ENCODE data around the gene CEP350. TPM values are rescaled to one million over a fixed set of nuclear protein-coding genes. Genes with fewer than 3 reads are reported as not detected.

Gene CEP350
- total and polyA plus RNA-seq, 2 of the 13 experiments (the other 11 are each of a cell fraction or from before 2014, with no cell fraction given), result 7.6 to 35.9 TPM

DNA sequence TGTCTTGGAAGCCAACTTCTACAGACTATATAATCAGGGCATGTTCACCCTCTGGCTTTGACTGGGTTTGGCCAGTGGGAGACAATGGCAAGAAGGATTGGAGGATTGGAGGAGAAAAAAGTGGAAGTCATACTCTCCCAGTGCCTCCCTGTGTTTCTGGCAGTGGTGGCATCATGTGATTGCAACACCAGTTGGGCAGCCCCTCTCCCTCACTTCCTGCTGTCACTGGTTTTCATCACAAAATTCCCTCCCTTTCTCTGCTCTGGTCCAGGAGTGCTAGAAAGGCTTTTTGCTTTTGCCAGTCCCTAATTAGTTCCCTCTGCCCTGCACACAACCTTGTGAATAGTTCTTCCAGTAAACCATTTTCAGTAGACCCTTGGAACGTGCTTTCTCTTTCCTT is 196.4 kb downstream of the CEP350 start:
- no peak overlapping the region for H3K27ac ChIP-seq (ENCODE audit: extremely low read length, insufficient read depth, low read length)
- no peak overlapping the region for H3K4me2 ChIP-seq (ENCODE audit: low read depth, low read length)
- no peak for ATAC-seq
- no peaks in the 10 kb centered on the region for H4K20me1 ChIP-seq (ENCODE audit: insufficient read depth, low read length)
- in situ Hi-C loops (cut with HindIII; ENCODE audit: extremely low pct_ligation_motif_present, low pct_unique_long_range_greater_than_20kb), result no loop called here
- H3K9me3 ChIP-seq (ENCODE audit: low read length), result no peaks in the 10 kb centered on the region
- no peaks in the 10 kb centered on the region for H3K36me3 ChIP-seq (replicated peaks in 1 of 2; ENCODE audit: control insufficient read depth in 1 of 2, insufficient read depth in 2 of 2, low read length in 2 of 2)
- CTCF ChIA-PET (ENCODE audit: low intra/inter-chr PET ratio, low total read pairs), result no interaction called here
- no peak overlapping the region for H2AFZ ChIP-seq (ENCODE audit: low read length)
- intact Hi-C loops (cut with micrococcal nuclease; ENCODE audit: unreplicated experiment), result loop anchor here (10.0 kb wide), 1 partner anchor 196 kb away; the partner anchor contains the start of gene CEP350
- H3K4me3 ChIP-seq (replicated peaks in 1 of 3; ENCODE audit: insufficient read depth in 1 of 3, low read depth in 2 of 3, low read length in 3 of 3), result no peak overlapping the region
- H3K79me2 ChIP-seq (ENCODE audit: insufficient read depth, low read length), result no peaks in the 10 kb centered on the region
- DNase-seq (ENCODE audit: low spot score), result no peak
- no peak for FAIRE-seq
- H3K4me1 ChIP-seq (ENCODE audit: insufficient read depth, low read length), result peaks cover 27% of the 10 kb centered on the region
- BruUV-seq (replicated peaks), result no TSS peak
- H3K9ac ChIP-seq (ENCODE audit: insufficient read depth, low read depth, low read length), result no peak overlapping the region
- POLR2A ChIA-PET, result no interaction called here
- H3K27me3 ChIP-seq (ENCODE audit: control insufficient read depth in 1 of 2, insufficient read depth in 2 of 2, low read length in 2 of 2), result peaks cover 0 to 42% of the 10 kb centered on the region in 2 experiments
- TF ChIP-seq MATR3 (CRISPR knock-in tag; IDR thresholded peaks at IDR 0.05), result no peak
- TF ChIP-seq, protein P1, sequence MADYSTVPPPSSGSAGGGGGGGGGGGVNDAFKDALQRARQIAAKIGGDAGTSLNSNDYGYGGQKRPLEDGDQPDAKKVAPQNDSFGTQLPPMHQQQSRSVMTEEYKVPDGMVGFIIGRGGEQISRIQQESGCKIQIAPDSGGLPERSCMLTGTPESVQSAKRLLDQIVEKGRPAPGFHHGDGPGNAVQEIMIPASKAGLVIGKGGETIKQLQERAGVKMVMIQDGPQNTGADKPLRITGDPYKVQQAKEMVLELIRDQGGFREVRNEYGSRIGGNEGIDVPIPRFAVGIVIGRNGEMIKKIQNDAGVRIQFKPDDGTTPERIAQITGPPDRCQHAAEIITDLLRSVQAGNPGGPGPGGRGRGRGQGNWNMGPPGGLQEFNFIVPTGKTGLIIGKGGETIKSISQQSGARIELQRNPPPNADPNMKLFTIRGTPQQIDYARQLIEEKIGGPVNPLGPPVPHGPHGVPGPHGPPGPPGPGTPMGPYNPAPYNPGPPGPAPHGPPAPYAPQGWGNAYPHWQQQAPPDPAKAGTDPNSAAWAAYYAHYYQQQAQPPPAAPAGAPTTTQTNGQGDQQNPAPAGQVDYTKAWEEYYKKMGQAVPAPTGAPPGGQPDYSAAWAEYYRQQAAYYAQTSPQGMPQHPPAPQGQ (CRISPR knock-in tag; IDR thresholded peaks at IDR 0.05; ENCODE audit: borderline replicate concordance), result no peak
- TF ChIP-seq MED13 (CRISPR knock-in tag; IDR thresholded peaks at IDR 0.05), result no peak
- no peak for TF ChIP-seq GFI1 (CRISPR knock-in tag; IDR thresholded peaks at IDR 0.05; ENCODE audit: borderline replicate concordance)
- no peak for TF ChIP-seq ZFP37 (CRISPR knock-in tag; IDR thresholded peaks at IDR 0.05; ENCODE audit: borderline replicate concordance)
- TF ChIP-seq CEBPB (IDR thresholded peaks at IDR 0.05; ENCODE audit: borderline replicate concordance, low read depth, low read length), result peak; percentile 52; the same call in 1 of the 2 replicates
- whole genome bisulfite sequencing (ENCODE audit: low lambda C conversion rate), result 0% methylated on average over 1 of the region's 1 CpG

DNA sequence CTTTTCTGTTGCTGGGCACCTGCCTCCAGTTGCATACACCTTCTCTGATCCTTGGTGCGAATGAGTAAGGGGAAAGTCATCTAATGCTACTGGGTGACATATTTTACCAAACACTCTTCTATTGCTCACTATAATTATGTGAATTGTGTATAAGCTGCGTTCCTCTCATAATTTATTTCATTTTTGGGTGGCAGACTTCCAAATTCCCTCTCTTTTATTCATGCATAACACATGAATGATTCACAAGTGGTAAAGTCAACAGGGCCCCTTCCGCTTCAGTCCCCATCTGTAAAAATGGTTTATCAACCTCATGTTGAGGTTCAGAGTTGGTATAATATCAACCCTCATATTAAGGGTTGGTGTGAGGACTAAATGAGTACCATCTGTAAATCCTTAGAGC is 196.9 kb downstream of the CEP350 start:
- no peaks in the 10 kb centered on the region for H4K20me1 ChIP-seq (ENCODE audit: insufficient read depth, low read length)
- H3K27me3 ChIP-seq (ENCODE audit: control insufficient read depth in 1 of 2, insufficient read depth in 2 of 2, low read length in 2 of 2), result peaks cover 0 to 47% of the 10 kb centered on the region in 2 experiments; a peak in 4 of 5 replicates
- FAIRE-seq (no peak), ATAC-seq (no peak), DNase-seq (ENCODE audit: low spot score) (no peak)
- WGBS (ENCODE audit: low lambda C conversion rate), result 16% methylated on average over 3 of the region's 3 CpGs
- no peaks in the 10 kb centered on the region for H3K9me3 ChIP-seq (ENCODE audit: low read length)
- peaks cover 32% of the 10 kb centered on the region for H3K4me1 ChIP-seq (ENCODE audit: insufficient read depth, low read length)
- ChIA-PET CTCF (ENCODE audit: low intra/inter-chr PET ratio, low total read pairs) (no interaction called here), POLR2A (no interaction called here)
- no peak overlapping the region for H3K9ac ChIP-seq (ENCODE audit: insufficient read depth, low read depth, low read length)
- H3K27ac ChIP-seq (ENCODE audit: extremely low read length, insufficient read depth, low read length), result no peak overlapping the region
- H3K4me2 ChIP-seq (ENCODE audit: low read depth, low read length), result no peak overlapping the region
- in situ Hi-C loops (cut with HindIII; ENCODE audit: extremely low pct_ligation_motif_present, low pct_unique_long_range_greater_than_20kb) (no loop called here), intact Hi-C loops (cut with micrococcal nuclease; ENCODE audit: unreplicated experiment) (loop anchor here (10.0 kb wide), 1 partner anchor 197 kb away; the partner anchor contains the start of gene CEP350)
- no peaks in the 10 kb centered on the region for H3K36me3 ChIP-seq (replicated peaks in 1 of 2; ENCODE audit: control insufficient read depth in 1 of 2, insufficient read depth in 2 of 2, low read length in 2 of 2)
- no TSS peak for BruUV-seq (replicated peaks)
- no peaks in the 10 kb centered on the region for H3K79me2 ChIP-seq (ENCODE audit: insufficient read depth, low read length)
- no peak overlapping the region for H2AFZ ChIP-seq (ENCODE audit: low read length)
- H3K4me3 ChIP-seq (replicated peaks in 1 of 3; ENCODE audit: insufficient read depth in 1 of 3, low read depth in 2 of 3, low read length in 3 of 3), result no peak overlapping the region
- TF ChIP-seq, protein P2, sequence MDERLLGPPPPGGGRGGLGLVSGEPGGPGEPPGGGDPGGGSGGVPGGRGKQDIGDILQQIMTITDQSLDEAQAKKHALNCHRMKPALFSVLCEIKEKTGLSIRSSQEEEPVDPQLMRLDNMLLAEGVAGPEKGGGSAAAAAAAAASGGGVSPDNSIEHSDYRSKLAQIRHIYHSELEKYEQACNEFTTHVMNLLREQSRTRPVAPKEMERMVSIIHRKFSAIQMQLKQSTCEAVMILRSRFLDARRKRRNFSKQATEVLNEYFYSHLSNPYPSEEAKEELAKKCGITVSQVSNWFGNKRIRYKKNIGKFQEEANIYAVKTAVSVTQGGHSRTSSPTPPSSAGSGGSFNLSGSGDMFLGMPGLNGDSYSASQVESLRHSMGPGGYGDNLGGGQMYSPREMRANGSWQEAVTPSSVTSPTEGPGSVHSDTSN (CRISPR knock-in tag; IDR thresholded peaks at IDR 0.05), result no peak
- TF ChIP-seq, protein P3, sequence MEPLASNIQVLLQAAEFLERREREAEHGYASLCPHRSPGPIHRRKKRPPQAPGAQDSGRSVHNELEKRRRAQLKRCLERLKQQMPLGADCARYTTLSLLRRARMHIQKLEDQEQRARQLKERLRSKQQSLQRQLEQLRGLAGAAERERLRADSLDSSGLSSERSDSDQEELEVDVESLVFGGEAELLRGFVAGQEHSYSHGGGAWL (CRISPR knock-in tag; IDR thresholded peaks at IDR 0.05), result no peak
- TF ChIP-seq, protein P4, sequence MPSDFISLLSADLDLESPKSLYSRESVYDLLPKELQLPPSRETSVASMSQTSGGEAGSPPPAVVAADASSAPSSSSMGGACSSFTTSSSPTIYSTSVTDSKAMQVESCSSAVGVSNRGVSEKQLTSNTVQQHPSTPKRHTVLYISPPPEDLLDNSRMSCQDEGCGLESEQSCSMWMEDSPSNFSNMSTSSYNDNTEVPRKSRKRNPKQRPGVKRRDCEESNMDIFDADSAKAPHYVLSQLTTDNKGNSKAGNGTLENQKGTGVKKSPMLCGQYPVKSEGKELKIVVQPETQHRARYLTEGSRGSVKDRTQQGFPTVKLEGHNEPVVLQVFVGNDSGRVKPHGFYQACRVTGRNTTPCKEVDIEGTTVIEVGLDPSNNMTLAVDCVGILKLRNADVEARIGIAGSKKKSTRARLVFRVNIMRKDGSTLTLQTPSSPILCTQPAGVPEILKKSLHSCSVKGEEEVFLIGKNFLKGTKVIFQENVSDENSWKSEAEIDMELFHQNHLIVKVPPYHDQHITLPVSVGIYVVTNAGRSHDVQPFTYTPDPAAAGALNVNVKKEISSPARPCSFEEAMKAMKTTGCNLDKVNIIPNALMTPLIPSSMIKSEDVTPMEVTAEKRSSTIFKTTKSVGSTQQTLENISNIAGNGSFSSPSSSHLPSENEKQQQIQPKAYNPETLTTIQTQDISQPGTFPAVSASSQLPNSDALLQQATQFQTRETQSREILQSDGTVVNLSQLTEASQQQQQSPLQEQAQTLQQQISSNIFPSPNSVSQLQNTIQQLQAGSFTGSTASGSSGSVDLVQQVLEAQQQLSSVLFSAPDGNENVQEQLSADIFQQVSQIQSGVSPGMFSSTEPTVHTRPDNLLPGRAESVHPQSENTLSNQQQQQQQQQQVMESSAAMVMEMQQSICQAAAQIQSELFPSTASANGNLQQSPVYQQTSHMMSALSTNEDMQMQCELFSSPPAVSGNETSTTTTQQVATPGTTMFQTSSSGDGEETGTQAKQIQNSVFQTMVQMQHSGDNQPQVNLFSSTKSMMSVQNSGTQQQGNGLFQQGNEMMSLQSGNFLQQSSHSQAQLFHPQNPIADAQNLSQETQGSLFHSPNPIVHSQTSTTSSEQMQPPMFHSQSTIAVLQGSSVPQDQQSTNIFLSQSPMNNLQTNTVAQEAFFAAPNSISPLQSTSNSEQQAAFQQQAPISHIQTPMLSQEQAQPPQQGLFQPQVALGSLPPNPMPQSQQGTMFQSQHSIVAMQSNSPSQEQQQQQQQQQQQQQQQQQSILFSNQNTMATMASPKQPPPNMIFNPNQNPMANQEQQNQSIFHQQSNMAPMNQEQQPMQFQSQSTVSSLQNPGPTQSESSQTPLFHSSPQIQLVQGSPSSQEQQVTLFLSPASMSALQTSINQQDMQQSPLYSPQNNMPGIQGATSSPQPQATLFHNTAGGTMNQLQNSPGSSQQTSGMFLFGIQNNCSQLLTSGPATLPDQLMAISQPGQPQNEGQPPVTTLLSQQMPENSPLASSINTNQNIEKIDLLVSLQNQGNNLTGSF (CRISPR knock-in tag; IDR thresholded peaks at IDR 0.05), result no peak
